GM18867 (cell line): Measurements from ENCODE around the gene DHX8.
"Not testable (repeated sequence)": the region's sequence is repeated elsewhere in the genome, so short reads cannot be mapped to it uniquely, and the experiment has no call there.

ENCODE experiments used
- ATAC-seq: cut with Tn5 transposase; IDR thresholded peaks from one replicate; pipeline ENCODE4 v1.9.1; 2021; ENCODE audit warnings: mild to moderate bottlenecking, moderate library complexity; ENCODE audit not compliant: unreplicated experiment

Gene DHX8

DNA sequence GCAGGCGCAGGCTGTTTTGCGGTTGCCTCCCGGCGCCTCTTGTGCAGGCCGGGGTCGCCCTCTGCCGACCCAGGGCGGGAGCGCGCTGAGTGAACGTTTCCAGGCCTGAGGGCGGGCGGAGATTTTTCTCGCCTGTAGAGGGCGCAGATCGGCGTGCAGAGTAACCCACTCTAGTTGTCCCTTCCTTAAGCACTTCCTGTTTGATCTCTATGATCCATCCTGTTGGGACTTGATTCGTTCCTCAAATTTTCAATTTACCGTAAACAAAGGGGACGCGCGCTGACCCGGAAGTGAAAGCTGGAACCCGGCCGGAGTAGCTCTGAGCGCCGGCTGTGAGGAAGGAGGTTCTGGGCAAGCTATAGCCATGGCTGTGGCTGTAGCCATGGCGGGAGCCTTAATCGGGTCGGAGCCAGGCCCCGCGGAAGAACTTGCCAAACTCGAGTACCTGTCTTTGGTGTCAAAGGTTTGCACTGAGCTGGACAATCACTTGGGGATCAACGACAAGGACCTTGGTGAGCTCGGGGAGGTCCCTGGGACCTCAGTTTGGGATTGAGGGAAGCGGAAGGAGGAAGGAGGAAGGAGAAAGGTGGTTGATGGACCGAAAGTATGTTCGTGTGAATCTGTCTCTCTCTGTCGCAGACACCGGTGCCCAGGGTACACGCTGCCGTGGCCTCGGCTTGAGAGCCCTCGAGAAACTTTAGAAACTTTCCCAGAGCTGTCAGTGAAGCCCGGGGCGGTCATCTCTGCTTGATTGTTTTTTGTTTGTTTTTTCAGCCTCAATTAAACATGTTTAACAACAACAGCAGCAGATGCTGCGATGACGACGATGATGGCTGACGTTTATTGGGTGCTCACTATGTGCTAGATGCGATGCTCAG lies at the start of gene DHX8:
Gene DHX8, plus strand, starts transcription at position 302 of the 878 bp plus-strand sequence. Its CDS starts 63 bp downstream, at position 365.
- peak; percentile 93 for ATAC-seq

DNA sequence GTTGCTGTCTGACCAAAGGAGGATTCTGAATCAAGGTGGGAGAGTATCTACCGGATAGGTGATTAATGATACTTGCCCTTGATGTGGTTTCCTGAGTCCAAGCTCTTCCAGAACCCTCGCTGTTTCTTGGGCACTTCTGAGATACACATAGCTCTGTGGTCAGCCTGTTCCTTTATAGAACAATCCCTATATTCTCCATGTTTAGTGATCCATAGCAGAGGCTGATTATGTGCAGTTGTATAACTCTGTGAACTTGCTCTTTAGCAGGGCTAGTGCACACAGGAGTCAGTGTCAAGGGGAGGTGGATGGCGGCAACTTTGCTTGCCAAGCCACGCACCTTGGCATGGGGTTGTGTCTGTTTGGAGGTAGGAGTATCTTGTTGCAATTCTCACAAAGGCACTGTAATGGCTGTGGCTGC lies 48.9 kb upstream of the DHX8 start:
- no peak for ATAC-seq

DNA sequence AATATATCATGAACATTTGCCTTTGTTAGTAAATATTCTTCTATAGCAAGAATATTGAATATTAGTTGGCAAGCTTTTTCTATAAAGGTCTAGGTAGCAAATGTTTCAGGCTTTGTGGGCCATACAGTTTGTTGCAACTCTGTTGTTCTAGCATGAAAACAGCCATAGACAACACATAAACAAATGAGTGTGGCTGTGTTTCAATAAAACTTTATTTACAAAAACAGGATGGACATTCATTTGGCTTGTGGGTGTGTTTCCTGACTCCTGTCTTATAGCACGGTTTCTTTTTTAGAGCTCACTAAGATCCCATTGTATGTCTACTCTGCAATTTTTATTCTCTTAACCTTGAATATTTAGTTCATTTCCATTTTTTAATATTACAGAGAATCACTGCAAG lies 46.0 kb upstream of the DHX8 start:
- no peak for ATAC-seq

DNA sequence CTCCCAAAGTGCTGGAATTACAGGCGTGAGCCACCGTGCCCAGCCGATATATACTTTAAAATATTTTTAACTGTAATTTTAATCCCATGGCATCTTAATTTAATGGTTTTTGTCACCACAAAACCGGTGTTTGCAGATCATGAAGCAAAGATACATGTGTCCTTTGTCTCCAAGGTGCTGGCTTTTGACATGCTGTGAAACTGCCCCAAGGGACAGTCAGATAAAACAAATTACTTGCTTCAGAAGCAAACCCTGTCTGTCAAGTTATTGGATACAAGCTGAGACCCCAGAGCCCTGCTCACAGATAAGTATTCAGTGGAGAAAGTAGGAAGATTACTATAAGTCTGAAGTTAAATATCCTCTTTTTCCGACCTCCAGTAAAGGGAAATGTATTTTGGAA lies 45.1 kb upstream of the DHX8 start:
- no peak for ATAC-seq

DNA sequence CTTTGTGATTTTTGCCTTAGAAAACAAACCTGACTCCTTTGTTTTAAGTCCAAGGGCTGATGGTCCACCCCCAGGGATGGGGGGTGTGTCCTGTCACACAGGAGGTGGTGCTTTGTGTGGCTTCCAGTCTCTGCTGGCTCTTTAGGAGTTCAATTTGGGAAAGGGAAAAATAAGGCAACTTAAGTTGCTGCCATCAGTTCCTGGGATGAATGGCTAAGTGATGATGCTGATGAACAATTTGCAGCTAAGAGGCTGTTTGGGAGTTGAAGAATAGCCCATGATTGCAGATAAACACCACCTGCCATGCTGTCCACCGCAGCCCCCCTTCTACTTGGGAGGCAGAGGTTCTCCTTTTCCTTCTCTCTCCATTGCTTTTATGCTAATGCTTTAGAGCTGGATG lies 44.7 kb upstream of the DHX8 start:
- no peak for ATAC-seq

DNA sequence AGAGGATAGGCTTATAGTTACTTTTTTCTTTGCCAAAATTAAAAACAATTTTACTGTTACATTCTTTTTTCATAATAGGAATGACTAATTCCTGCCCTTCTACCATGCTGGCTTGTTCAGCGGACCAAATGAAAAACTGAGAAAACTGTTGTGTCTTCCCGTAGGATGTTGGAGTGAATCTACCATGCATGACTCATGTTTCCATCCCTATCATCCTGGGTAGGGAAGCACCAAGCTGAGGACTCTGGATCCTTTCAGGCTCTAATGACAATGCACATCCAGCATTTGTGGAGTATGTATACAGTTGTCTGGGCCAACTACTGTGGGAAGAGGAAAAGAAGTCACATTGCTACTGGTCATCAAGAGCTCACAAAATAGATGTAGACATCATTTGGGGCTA lies 41.1 kb upstream of the DHX8 start:
- no peak for ATAC-seq

DNA sequence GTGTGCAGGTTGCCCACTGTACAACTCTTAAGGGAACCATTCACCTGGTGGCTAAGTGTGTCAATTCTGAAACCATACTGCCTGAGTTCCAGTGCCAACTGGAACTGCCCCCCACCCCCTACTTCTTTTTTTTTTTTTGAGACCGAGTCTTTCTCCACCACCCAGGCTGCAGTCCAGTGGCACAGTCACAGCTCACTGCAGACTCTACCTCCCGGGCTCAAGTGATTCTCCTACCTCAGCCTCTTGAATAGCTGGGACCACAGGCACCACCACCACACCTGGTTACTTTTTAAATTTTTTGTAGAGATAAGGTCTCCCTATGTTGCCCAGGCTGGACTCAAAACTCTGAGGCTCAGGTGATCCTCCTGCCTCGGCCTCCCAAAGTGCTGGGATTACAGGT lies 40.4 kb upstream of the DHX8 start:
- ATAC-seq, result no peak

DNA sequence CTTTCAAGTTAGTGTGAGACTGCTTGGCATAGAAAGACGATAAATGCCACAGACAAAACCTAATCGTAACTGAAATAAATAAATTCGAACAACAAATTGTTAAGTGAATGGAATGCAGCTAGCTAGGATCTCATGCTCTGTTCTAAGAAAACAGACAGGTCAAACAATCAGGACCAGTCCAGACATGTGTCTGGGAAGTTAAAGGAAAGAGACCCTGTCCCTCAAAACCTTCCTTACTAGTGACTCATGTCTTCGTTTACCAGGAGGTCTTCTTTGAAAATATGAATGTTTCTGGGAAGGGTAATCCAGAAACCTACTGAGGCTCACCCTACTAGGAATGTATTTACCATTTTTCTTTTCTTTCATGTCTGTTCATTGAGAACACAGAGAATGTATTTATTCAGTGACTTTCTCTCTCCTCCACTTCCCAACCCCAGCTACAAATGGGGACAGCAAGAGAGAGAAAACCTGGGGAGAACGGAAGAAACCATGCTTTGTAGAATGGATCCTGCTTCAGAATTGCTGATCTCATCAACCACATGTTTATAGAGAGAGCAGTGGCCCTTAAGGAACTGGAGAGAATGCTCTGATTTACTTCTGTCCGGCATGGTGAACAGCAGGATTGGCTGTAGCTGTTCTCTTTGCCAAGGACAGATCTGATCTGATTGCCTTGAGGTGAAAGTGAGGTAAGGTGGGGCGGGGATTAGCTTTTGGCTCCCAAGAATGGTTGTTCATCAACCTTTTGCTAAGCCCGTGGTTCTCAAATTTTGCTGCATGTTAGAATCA lies 39.4 kb upstream of the DHX8 start:
- no peak for ATAC-seq

DNA sequence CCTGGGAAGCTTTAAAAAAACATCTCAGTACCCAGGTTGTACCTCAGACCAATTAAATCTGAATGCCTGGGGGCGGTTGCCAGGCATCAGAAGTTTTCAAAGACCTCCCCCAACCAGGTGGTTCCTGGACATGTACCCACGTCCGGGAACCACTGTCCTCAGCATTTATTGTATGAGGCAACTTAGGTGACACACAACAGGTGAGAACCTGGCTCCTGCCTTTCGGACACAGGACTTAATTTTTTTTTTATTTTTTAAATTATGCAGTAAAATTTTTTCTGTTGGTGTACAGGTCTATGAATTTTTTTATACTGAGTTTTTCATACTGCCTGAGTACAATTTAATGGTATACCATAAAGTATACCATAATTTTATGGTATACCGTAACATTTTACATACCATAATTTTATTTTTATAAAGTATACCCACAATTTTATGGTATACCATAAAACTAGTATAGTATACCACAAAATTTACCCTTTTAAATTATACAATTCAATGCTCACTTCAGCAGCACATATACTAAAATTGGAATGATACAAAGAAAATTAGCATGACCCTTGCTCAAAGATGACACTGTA lies 38.7 kb upstream of the DHX8 start:
- no peak for ATAC-seq

DNA sequence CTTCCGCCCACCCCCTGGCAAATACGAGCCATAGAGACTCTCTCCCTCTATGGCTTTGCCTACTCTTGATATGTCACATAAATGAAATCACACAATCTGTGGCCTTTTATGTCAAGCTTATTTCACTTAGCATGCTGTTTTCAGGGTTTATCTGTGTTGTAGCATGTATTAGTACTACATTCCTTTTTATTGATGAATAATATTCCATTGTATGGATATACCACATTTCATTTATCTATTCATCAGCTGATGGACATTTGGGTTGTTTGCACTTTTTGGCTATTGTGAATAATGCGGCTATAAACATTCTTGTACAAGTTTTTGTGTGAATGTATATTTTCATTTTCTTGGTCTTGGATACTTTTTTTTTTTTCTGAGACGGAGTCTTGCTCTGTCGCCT lies 37.0 kb upstream of the DHX8 start:
- no peak for ATAC-seq

DNA sequence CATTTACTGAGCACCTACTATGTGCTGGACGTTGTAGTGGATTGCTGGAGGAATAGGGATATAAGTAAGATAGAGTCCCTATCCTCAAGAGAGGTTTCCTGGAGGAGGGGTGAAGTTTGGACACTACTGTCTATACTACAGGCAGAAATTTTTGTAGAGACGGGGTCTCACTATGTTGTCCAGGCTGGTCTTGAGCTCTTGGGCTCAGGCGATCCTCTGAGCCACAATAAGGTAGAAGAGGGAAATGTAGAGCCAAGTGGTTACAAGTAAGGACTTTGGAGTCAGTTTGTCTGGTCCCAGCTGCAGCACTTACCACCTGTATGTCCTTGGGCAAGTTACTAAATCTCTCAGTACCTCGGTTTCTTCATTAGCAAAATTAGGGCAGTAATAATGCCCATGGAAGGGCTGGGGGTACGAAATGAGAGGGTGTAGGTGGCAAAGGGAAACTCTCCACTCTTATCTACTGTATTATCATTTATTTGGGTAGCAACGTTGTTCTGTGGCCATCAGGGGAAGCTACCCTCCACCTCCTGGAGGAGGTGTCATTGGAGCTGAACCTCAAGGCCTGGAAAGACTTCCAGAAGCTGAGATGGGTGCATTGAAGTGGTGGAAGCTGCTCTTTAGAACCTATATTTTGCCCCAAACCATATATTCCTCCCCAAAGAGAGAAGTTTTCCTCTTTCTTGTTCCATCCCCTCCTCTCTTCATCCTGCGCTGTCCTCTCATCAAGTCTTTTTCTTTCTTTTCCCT lies 34.9 kb upstream of the DHX8 start:
- no peak for ATAC-seq

DNA sequence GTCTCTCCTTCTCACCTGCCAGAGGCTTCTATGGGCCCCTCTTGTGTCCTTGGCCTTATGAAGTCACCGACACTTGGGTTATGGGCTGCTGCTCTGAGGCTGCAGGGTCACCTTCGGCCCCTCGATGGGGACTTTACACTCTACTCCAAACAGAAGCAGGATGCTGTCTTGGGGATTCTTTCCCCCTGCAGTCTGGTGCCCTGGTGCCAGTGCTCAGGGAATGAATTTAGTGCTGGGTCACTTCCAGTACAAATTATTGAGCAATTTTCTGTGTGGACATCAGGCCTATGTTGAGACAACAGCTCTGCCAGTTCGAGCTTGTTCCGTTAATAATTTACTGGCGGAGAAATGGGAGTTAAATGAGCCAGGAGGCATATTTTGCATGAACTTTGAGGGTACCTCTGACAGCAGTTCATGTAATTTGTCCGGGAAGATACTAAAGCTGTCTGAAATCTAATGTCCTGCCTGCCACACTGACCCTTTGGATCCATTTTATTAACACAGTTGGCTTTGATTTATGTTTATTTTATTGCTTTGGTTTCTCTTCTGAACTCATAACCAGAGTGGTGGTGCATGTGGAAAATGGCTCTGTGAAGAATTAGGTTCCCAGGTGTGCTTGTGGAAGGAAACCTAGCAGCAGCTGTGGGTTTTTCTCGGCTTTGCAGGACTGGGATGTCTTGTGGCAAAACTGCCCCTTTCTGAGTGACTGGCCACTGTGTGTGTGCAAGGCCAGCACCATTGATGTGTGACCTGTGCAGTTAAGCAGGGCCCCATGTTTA lies 34.1 kb upstream of the DHX8 start:
- no peak for ATAC-seq

DNA sequence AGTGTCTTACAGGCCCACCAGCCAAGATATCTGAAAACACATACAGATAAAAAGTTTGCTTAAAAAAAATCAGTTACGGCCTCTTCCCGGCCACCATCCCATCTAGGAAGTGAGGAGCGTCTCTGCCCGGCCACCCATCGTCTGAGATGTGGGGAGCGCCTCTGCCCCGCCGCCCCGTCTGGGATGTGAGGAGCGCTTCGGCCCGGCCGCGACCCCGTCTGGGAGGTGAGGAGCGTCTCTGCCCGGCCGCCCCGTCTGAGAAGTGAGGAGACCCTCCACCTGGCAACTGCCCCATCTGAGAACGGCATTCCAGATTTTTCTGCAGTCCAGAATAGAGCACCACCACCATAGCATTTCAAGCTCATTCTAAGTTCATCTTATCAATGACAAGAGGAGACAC lies 33.0 kb upstream of the DHX8 start:
- not testable (repeated sequence) for ATAC-seq

DNA sequence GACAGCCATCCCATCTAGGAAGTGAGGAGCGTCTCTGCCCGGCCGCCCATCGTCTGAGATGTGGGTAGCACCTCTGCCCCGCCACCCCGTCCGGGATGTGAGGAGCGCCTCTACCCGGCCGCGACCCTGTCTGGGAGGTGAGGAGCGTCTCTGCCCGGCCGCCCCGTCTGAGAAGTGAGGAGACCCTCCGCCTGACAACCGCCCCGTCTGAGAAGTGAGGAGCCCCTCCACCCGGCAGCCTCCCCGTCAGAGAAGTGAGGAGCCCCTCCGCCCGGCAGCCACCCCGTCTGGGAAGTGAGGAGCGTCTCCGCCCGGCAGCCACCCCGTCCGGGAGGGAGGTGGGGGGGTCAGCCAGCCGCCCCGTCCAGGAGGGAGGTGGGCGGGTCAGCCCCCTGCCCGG lies 32.0 kb upstream of the DHX8 start:
- not testable (repeated sequence) for ATAC-seq

DNA sequence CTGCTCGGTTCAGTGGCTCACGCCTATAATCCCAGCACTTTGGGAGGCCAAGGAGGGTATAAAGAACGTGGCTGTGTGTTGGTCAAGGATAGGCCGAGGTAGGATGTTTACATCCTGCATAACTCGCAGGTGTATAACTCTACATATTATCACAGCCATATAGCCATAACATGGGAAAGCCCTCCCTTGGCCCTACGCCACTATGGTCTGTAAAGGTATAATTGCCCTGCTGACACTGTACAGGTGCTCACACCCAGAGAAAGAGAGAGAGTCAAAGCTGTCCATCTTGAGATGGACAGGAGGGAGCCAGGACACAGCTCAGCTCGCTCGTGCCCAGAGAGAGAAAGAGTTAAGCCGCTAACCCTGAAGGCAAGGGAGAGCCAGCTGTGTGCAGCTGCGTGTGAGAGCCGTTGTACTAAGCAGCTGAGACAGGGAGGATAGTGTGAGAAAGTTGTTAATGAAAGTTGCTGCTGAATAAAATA lies 30.4 kb upstream of the DHX8 start:
- ATAC-seq, result no peak

DNA sequence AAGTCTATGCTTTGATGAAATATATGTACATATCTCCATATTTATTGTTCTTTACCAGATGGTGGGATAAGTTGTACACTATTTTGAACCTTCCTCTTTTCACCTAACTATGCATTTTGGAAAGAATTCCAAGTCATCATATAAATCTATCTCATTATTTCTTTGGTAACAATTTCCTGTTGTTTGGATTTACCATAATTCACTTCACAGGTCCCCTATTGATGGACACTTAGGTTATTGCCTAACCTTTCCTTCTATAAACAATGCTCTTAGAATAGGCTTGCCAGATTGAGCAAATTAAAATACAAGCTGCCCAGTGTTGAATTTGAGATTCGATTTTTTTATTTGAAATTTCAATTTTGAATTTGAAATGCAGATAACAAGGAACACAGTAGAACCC lies 28.9 kb upstream of the DHX8 start:
- no peak for ATAC-seq

DNA sequence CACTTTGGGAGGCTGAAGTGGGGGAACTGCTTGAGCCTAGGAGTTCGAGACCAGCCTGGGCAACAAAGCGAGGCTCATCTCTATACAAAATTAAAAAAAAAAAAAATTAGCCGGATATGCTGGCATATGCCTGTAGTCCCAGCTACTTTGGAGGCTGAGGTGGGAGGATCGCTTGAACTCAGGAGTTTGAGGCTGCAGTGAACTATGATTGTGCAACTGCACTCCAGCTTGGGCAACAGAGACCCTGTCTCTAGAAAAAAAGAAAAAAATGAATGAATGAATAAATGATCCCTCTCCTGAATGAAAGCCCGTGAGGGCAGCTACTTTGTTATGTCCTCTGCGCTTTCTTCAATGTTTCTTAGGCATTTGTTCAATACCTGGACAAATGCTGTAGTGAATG lies 27.7 kb upstream of the DHX8 start:
- ATAC-seq, result no peak

DNA sequence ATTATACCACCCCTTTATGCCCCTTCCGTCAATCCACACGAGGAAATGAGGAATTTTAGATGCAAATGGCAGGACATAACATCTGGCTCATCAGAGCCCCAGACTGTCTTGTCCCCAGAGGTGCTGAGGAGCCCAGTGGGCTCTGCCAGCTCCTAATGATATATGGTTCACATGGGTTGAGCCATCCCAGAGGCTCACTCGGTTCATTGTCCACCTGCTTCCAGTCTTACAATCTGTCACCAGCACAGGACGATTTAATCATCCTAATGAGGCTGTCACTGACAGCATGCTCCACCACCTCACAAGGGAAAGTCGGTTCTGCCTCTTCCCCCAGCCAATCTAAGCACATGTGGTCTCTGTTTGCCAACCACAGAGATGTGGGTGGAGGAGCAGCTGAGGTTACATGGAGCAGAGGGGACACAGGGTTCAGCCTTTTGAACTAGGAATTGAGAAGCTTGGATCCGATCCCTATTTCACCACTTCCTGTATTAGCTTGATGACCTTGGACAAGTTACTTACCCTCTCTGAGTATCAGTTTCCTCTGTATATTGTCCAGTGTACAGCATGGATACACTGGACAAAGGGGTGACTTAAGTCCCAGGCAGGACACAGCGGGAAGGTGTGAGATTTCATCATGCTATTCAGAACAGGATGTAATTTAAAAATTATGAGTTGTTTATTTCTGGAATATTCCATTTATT lies 27.0 kb upstream of the DHX8 start:
- no peak for ATAC-seq

DNA sequence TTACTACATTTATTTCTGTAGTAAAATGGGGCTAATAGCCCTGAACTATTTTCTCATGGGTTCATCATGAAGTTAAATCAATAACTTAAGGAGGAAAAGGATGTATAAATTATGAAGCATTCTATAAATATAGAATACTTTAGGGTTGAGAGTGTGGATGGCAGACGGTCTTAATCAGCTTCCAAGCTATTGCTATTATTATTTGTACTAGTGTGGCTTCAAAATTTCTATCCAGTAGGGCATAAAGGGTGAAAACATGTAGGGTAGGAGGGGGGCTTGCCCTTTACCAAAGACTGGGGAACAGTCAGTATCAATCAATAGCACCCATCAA lies 26.4 kb upstream of the DHX8 start:
- ATAC-seq, result no peak

DNA sequence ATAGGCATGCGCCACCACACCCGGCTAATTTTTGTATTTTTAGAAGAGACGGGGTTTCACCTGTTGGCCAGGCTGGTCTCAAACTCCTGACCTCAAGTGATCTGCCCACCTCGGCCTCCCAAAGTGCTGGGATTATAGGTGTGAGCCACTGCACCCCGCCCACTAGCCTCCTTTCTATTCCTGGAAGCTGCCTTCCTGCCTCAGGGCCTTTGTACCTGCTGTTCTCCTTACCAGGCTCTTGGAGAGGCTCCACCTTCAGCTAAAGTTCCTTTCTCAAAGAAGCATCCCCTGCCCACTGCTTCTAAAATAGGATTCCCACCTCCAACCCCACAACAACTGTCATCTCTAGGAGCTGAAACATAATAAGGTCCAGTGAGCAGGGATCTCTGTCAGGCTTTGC lies 23.9 kb upstream of the DHX8 start:
- ATAC-seq, result not testable (repeated sequence)
